Stimulated activated CD8-positive, alpha-beta memory T cell treated with anti-CD3 and anti-CD28 coated beads, Interleukin-12 subunit alpha, Interleukin-12 subunit beta, amount 100 ng/mL, for 24 hours (primary cell): ENCODE measurements around the gene PFKM.
"Not testable (repeated sequence)": the region's sequence is repeated elsewhere in the genome, so short reads cannot be mapped to it uniquely, and the experiment has no call there.

Source experiments
- DNase-seq: peaks from one replicate; pipeline ENCODE4 v3.0.0-alpha.2; 2020; ENCODE audit errors: extremely low read depth

PFKM gene

GRCh38 chr12:48111312-48111693, 7.9 kb upstream of the PFKM start:
- not testable (repeated sequence) for DNase-seq

- no peak for DNase-seq
Measured at GRCh38 chr12:48115957-48116356, 3.2 kb upstream of the PFKM start.

DNA sequence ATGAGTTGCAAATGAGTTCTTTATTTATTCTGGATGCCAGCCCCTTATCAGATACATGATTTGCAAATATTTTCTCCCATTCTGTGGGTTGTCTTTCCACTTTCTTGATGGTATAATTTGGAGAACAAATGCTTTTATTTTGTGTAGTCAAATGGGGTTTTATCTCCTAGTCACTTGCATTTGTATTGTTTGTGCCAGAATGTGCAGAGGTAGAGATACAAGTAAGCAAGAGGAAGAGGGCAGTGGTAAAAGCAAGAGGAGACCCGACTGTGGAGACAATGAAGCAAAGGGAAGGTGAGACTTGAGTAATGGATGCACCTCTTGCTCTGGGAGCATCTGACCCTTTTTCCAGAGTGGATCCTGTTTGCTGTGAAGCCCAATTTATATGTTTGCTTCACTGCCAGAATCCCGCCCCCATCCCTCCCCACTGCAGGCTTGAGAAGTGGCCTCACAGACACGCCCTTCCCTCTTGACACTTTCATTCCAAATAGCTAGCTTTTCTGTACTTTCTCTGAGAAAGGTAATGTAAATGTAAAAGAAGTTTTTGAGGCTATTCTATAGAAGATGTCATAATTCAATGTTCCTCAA, 786 bp upstream of the PFKM start:
- DNase-seq = no peak

DNA sequence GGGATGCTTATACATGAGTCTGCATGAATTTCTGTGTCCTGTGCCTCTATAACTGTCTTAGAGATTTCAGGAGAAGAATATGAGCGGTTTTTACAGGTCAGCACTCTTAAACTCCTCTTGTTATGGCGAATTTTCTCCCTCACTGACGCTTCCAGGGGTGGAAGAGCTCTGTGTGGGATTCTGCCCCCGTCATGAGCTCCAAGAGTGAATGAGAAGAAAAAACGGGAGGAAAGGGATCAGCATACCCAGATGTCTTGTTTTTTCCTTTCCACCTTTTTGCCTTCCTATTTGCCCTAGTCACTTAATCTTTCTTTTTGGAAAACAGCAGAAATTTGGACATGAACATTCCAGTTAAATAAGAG, 651 bp downstream of the PFKM start:
- DNase-seq = no peak

GRCh38 chr12:48121522-48121921, 2.4 kb downstream of the PFKM start:
- DNase-seq = no peak

DNA sequence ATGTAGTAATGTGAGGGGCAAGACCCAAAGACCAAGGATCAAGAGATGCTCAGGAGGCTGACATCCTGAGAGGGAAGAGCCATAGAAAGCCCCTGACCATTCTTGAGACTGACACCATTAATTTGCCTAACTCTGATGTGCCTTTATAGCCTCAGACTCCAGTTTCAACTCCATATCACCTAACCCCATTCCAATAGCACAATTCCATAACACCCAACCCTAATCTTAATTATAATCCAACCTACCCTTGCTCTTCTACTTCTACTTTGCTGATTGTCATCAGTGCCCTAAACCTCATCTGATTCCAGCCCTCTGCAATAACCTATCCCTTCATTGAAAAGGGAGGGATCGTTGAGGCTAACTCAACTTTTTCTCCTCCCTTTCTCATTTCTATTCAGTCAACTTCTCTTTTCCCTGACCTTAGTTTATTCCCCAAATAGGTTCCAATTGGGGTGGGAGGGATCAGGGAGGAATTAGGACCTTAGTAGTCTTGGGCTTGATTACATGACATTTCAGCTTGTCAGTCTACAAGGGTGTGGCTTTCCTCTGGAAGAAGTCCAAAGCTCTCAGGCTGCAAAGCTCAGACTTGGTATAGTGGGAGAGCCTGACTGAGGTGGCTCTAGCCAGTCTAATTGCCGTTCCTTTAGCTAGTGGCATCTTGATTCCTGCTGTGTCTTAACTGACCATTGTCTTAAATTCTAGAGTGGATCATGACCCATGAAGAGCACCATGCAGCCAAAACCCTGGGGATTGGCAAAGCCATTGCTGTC, 3.1 kb downstream of the PFKM start:
- no peak for DNase-seq

- no peak for DNase-seq
Measured at GRCh38 chr12:48123169-48123568, 4.0 kb downstream of the PFKM start.

DNA sequence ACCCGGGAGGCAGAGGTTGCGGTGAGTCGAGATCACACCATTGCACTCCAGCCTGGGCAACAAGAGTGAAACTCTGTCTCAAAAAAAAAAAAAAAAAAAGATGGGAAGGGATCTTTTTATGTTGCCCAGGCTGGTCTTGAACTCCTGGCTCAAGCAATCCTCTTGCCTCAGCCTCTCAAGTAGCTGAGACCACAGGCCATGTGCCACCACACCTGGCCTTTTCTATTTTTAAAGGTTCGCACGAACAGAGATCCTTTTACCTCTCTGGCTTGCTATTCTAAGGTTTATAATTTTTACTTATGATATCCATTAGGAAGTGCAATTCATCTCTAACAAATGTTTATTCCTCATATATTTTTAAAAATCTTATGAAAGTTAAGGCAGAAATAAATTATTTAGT, 6.4 kb downstream of the PFKM start:
- DNase-seq = not testable (repeated sequence)

DNA sequence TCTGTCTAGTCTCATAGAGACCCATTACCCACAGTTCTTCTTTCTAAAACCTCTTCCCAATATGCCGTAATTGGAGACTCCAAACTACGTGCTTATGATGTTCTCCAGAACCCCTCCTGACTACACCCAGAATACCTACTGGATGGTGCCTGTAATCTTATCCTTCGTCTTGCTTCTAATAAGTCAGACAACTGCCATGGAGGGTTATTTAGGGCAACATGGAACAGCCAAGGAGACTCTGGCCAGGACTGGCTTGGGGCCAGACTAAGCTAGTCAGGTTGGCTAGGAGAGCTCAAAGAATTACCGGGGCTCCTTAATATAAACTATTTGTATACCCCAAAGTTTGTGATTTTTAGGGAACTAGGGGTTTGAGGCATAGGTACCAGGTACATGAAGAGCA, 6.8 kb downstream of the PFKM start:
- no peak for DNase-seq

GRCh38 chr12:48126953-48127630, 7.9 kb downstream of the PFKM start:
- no peak for DNase-seq

- DNase-seq = no peak
Measured at GRCh38 chr12:48128800-48129199, 9.6 kb downstream of the PFKM start.

GRCh38 chr12:48129376-48129775, 10.2 kb downstream of the PFKM start:
- DNase-seq = no peak

DNA sequence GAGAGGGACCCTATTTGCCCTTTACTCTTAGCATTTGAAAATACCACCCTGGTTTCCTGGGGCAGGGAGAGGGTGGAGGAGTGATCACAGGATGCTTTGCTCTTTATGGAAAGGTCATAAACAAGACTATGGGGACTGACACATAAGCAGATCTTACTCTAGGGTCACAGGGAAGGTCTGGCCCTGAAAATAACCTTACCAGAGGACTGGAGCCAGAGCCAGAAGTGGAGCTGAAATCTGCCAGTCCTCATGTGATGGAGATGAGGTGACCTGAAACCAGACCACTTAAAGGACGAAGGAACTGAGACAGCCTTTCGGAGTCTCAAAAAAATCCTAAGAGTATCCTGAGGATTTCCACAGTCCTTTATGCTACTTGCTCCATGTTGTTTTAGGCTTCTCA, 12.4 kb downstream of the PFKM start:
- DNase-seq = no peak

DNA sequence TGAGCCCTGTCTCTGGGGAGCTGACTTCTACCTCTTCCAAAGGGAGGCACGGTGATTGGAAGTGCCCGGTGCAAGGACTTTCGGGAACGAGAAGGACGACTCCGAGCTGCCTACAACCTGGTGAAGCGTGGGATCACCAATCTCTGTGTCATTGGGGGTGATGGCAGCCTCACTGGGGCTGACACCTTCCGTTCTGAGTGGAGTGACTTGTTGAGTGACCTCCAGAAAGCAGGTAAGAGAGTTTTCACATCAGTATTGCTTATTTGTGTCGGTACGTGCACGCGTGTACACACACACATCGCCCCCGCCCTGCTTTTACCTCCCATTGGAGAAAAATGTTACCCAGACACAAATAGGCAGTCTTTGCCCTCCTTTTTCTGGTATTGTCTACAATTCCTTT, 13.7 kb downstream of the PFKM start:
- no peak for DNase-seq

DNA sequence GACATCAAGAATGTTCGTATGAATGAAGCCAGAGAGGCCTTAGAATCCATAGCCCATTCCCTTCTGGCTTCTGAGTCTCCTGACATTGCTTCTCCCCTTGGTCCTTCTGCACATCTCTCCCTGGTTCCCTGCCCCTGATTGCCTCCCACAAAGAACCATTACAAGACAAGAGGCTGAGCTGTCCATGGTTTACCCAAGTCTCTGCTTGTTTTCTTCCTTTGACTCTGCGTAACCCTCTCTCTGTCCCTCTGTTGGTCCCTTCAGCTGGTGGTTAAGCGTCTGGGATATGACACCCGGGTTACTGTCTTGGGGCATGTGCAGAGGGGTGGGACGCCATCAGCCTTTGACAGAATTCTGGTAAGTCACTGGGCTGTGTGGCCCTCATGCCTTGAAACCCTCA, 15.9 kb downstream of the PFKM start:
- no peak for DNase-seq

DNA sequence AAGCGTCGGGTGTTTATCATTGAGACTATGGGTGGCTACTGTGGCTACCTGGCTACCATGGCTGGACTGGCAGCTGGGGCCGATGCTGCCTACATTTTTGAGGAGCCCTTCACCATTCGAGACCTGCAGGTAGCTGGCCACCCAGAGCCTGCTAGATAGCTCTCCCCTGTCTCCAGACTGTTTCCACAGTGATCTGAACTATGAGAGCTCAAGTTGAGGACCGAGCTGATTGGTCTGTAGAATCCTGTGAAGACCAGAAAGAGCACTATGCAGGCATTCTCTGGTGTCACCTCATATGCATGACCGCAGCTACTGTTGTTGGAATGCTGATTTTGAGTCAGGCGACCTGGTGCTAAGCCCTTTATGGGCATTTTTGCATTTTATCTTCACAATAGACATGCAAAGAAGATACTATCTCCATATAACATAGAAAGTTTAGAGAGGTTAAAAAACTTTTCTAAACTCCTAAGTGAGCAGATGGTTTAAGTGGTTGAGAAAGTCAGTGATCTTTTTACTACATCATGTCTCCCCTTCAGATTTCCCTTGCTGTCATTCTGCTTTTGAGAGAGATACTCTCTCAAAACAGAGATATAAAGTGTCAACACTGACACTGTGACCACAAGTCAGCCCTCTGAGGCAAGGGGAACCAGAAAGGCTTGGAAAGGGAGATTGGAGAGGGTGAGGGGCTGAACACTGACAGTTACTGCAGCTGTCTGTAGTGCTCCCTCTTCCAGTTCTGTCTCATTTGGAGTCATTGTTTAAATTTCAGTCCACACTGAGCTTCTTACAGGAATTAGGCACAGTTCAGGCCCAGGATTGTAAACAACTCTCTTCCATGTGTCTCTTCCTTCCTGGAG, 23.9 kb downstream of the PFKM start:
- DNase-seq = no peak

- no peak for DNase-seq
Measured at GRCh38 chr12:48143898-48144297, 24.7 kb downstream of the PFKM start.

DNA sequence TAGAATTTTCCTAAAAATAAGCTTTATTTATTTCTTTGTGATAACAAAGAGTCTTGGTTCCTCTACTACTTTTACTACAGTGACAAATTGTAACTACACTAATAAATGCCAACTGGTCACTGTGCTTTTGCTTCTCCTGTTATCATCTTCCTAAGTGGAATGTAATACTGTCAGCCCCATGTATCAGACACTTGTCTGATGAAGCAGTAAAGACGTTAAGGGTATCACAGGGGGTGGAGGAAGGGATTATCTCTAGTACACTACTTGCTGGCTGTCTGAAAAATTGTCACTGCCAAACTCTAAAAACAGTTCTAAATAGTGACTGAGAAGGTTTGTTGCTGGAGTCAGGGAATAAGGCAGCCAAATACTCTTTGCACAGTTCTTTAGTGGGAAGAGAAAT, 26.8 kb downstream of the PFKM start:
- DNase-seq = no peak

- no peak for DNase-seq
Measured at GRCh38 chr12:48151103-48151771, 32.1 kb downstream of the PFKM start.

DNA sequence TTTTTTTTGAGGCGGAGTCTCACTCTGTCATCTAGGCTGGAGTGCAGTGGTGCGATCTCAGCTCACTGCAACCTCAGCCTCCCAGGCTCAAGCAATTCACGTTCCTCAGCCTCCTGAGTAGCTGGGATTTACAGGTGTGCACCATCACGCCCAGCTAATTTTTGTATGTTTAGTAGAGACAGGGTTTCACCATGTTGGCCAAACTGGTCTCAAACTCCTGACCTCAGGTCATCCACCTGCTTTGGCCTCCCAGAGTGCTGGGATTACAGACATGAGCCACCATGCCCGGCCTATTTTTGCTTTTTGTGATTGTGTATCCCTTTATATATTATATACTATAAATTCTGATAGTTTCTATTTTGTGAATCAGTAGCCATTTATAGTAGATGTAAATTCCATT, 36.6 kb downstream of the PFKM start:
- not testable (repeated sequence) for DNase-seq

GRCh38 chr12:48156652-48157017, 37.5 kb downstream of the PFKM start:
- no peak for DNase-seq
